Right atrium auricular region (tissue), 2 donors: ENCODE measurements around the gene GFOD2. TPM values are rescaled to one million over a fixed set of nuclear protein-coding genes. Genes with fewer than 3 reads are reported as not detected.

ENCODE experiments used
- DNase-seq: peaks from one replicate; pipeline ENCODE4 v3.0.0-alpha.2; 2019; ENCODE audit warnings: low spot score
- H3K27ac ChIP-seq, 2 donors: fragments of 200-600 bp; sonication (generic); 1 replicate in 1 of 2; 2 replicates in 1 of 2; pipeline ENCODE4 v1.5.1; 2016 to 2019
- H3K27me3 ChIP-seq, 2 donors: fragments of 200-600 bp; sonication (generic); one replicate each; pipeline versions ENCODE4 v1.5.1 to v1.6.0; 2017 to 2019
- H3K36me3 ChIP-seq: fragments of 200-600 bp; sonication (generic); one replicate; pipeline ENCODE4 v1.5.1; 2016
- H3K4me1 ChIP-seq, 2 donors: fragments of 200-600 bp; sonication (generic); one replicate each; pipeline versions ENCODE4 v1.5.1 to v1.6.0; 2017 to 2019
- H3K4me3 ChIP-seq, 2 donors: fragments of 200-600 bp; sonication (generic); 1 replicate in 1 of 2; 2 replicates in 1 of 2; pipeline ENCODE4 v1.5.1; 2017 to 2019; ENCODE audit warnings: mild to moderate bottlenecking in 1 of 2, moderate library complexity in 1 of 2
- H3K9me3 ChIP-seq, 2 donors: fragments of 200-600 bp; sonication (generic); one replicate each; pipeline ENCODE4 v1.5.1; 2019
- CTCF ChIP-seq, 2 donors: fragments of 200-600 bp; sonication (generic); IDR thresholded peaks; one replicate each; pipeline ENCODE4 v1.5.1; 2019; ENCODE audit warnings: antibody characterized with exemption in 2 of 2
- total RNA-seq, 2 donors: library from RNA; depleted of rRNA; stranded (reverse); fragments of >200 nt; gene quantifications; one replicate each; pipeline ENCODE4 v1.1.0, GENCODE V29; 2016

The GFOD2 gene
- total RNA-seq, 2 donors from 2014 or later = 7.1 to 9.2 TPM

- Histone ChIP-seq H3K4me1 (peaks cover 0 to 25% of the 10 kb centered on the region in 2 donors), H3K4me3 (peak within 1 kb of the TSS; percentile 82 to 88), H3K27ac (peak within 1 kb of the TSS; percentile 95 to 97), H3K36me3 (no peaks in the 10 kb centered on the region), H3K27me3 (no peaks in the 10 kb centered on the region), H3K9me3 (no peaks in the 10 kb centered on the region)
- no peak for TF ChIP-seq CTCF (IDR thresholded peaks at IDR 0.05)
- DNase-seq = peak; percentile 96
Observed at GRCh38 chr16:67660564-67661028, 58.5 kb downstream of the GFOD2 start, which contains the start of gene PARD6A. TSS of gene PARD6A (plus strand) at chr16:67660960. CDS start at chr16:67661039, 79 bp downstream.

DNA sequence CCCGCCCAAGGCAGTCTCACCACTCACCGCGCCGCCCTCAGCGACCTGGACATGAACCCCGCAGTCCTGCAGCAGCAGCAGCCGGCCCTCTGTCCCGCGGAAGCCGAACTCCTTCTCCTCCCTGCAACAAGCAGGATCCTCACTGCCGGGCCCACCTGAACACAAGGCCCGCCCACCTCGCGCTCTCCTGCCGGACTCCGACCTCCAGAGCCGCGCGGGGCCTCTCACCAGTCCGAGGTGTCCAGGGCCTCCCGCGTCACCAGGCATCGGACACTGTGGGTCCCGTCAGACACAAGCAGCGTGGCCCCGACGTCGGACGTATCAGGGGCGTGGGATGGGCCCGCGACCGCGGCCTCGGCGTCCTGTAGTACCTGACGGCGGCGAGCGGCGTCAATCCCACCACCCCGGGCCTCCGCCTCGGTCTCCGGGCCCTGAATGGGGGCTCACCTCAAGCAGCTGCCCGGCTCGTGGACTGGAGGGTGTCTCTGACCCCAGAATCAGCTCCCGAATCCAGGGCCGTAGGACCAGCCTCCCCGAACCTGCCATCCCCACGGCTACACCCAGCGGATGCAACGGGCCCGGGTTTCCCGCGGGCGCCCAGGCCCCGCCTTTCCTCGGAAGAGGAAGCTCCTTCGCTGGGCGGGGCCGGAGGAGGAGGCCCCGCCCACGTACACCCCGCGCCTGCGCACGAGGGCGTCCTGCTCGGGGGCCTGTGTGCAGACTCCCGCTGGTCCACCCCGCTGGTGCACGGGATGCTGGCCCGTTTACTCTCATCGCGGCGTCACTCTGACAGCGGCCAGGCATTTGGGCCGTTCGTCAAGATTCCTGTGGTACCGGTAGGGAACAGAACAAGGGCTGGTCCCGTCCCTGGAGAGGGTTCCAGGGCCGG lies 59.2 kb downstream of the GFOD2 start, which contains the start of gene ACD:
TSS of gene ACD (minus strand) at position 586 of the 889 bp plus-strand sequence. CDS start at position 546, 40 bp downstream.
- DNase-seq = peak; percentile 90
- Histone ChIP-seq H3K9me3 (no peaks in the 10 kb centered on the region), H3K4me3 (peak within 1 kb of the TSS; percentile 82 to 88), H3K4me1 (peaks cover 0 to 22% of the 10 kb centered on the region in 2 donors), H3K36me3 (no peaks in the 10 kb centered on the region), H3K27me3 (no peaks in the 10 kb centered on the region), H3K27ac (peak within 1 kb of the TSS; percentile 95 to 97)
- peak in 1 of 2 donors; percentile 17 for TF ChIP-seq CTCF (IDR thresholded peaks at IDR 0.05)

GRCh38 chr16:67658849-67659674 lies 60.1 kb downstream of the GFOD2 start:
- no peak for TF ChIP-seq CTCF (IDR thresholded peaks at IDR 0.05)
- H3K27ac ChIP-seq = peak overlapping the region in 1 of 2 donors; percentile 95
- H3K9me3 ChIP-seq = no peaks in the 10 kb centered on the region

GRCh38 chr16:67657751-67658518 lies 61.2 kb downstream of the GFOD2 start:
- no peak for TF ChIP-seq CTCF (IDR thresholded peaks at IDR 0.05)
- Histone ChIP-seq H3K4me1 (peaks cover 0 to 30% of the 10 kb centered on the region in 2 donors), H3K36me3 (no peaks in the 10 kb centered on the region), H3K9me3 (no peaks in the 10 kb centered on the region), H3K27ac (no peak overlapping the region), H3K27me3 (peaks cover 5 to 7% of the 10 kb centered on the region in 2 donors), H3K4me3 (no peak overlapping the region)
- DNase-seq = no peak

More at GRCh38 chr16:67658849-67659674, 60.1 kb downstream of the GFOD2 start:
- Histone ChIP-seq H3K36me3 (no peaks in the 10 kb centered on the region), H3K27me3 (peaks cover 4 to 5% of the 10 kb centered on the region in 2 donors), H3K4me3 (peak overlapping the region; percentile 82 to 88), H3K4me1 (peaks cover 0 to 22% of the 10 kb centered on the region in 2 donors)
- no peak for DNase-seq
